Ramos (cell line): ENCODE measurements around the gene EDN1.

Experiments used
- in situ Hi-C: fragments of 300-500 bp; cut with MboI; formaldehyde crosslinking; loops from one replicate; pipeline ENCODE4 v1.14.3; 2022; ENCODE audit warnings: low sequenced_read_pairs; ENCODE audit not compliant: unreplicated experiment

EDN1 gene

GRCh38 chr6:12342664-12343063, 52.5 kb downstream of the EDN1 start:
- in situ Hi-C loops, result no loop called here

- in situ Hi-C loops, result no loop called here
These were observed 52.9 kb downstream of the EDN1 start for GRCh38 chr6:12343122-12343439.

GRCh38 chr6:12343440-12344162, 53.4 kb downstream of the EDN1 start:
- in situ Hi-C loops, result no loop called here

GRCh38 chr6:12344296-12344695, 54.1 kb downstream of the EDN1 start:
- in situ Hi-C loops, result no loop called here

- in situ Hi-C loops, result no loop called here
These were observed 55.0 kb downstream of the EDN1 start for GRCh38 chr6:12344961-12345693.

- in situ Hi-C loops, result no loop called here
These were observed 55.5 kb downstream of the EDN1 start for GRCh38 chr6:12345694-12346058.
